ENCODE data around the gene STAC2.

The STAC2 gene

GRCh38 chr17:39212195-39212810 is 13.4 kb downstream of the STAC2 start:
- peaks cover 89% of the 10 kb centered on the region for H3K27me3 ChIP-seq
- H3K4me3 ChIP-seq (ENCODE audit: low read depth in 1 of 2, low read length in 1 of 2) = no peak overlapping the region
- H3K9me3 ChIP-seq = no peaks in the 10 kb centered on the region
- H3K36me3 ChIP-seq = no peaks in the 10 kb centered on the region
- TF ChIP-seq CTCF (IDR thresholded peaks at IDR 0.05) = no peak
- H3K4me1 ChIP-seq (ENCODE audit: control insufficient read depth in 1 of 2, insufficient read depth in 1 of 2, low read depth in 1 of 2, low read length in 1 of 2) = peaks cover 4 to 9% of the 10 kb centered on the region in 2 experiments
- H3K27ac ChIP-seq = no peak overlapping the region

GRCh38 chr17:39210093-39210434 is 15.7 kb downstream of the STAC2 start:
- no peak overlapping the region for H3K4me3 ChIP-seq (ENCODE audit: low read depth in 1 of 2, low read length in 1 of 2)
- H3K4me1 ChIP-seq (ENCODE audit: control insufficient read depth in 1 of 2, insufficient read depth in 1 of 2, low read depth in 1 of 2, low read length in 1 of 2) = peaks cover 4 to 9% of the 10 kb centered on the region in 2 experiments
- no peak overlapping the region for H3K27ac ChIP-seq
- TF ChIP-seq CTCF (IDR thresholded peaks at IDR 0.05) = no peak
- no peaks in the 10 kb centered on the region for H3K9me3 ChIP-seq
- peaks cover 2% of the 10 kb centered on the region for H3K36me3 ChIP-seq
- H3K27me3 ChIP-seq = peaks cover 67% of the 10 kb centered on the region

GRCh38 chr17:39209317-39210092 is 16.2 kb downstream of the STAC2 start:
- peaks cover 4 to 9% of the 10 kb centered on the region in 2 experiments for H3K4me1 ChIP-seq (ENCODE audit: control insufficient read depth in 1 of 2, insufficient read depth in 1 of 2, low read depth in 1 of 2, low read length in 1 of 2)
- H3K9me3 ChIP-seq = no peaks in the 10 kb centered on the region
- no peak overlapping the region for H3K27ac ChIP-seq
- no peak for TF ChIP-seq CTCF (IDR thresholded peaks at IDR 0.05)
- H3K36me3 ChIP-seq = peaks cover 8% of the 10 kb centered on the region
- H3K4me3 ChIP-seq (ENCODE audit: low read depth in 1 of 2, low read length in 1 of 2) = no peak overlapping the region
- peaks cover 62% of the 10 kb centered on the region for H3K27me3 ChIP-seq

GRCh38 chr17:39208893-39209292 is 16.9 kb downstream of the STAC2 start:
- TF ChIP-seq CTCF (IDR thresholded peaks at IDR 0.05) = no peak

GRCh38 chr17:39208136-39208535 is 17.6 kb downstream of the STAC2 start:
- Histone ChIP-seq H3K9me3 (no peaks in the 10 kb centered on the region), H3K27me3 (peaks cover 52% of the 10 kb centered on the region), H3K27ac (no peak overlapping the region), H3K4me1 (ENCODE audit: control insufficient read depth in 1 of 2, insufficient read depth in 1 of 2, low read depth in 1 of 2, low read length in 1 of 2) (peaks cover 4 to 9% of the 10 kb centered on the region in 2 experiments), H3K4me3 (ENCODE audit: low read depth in 1 of 2, low read length in 1 of 2) (no peak overlapping the region), H3K36me3 (peaks cover 22% of the 10 kb centered on the region)
- no peak for TF ChIP-seq CTCF (IDR thresholded peaks at IDR 0.05)

More at GRCh38 chr17:39208893-39209292, 16.9 kb downstream of the STAC2 start:
- peaks cover 56% of the 10 kb centered on the region for H3K27me3 ChIP-seq
- peaks cover 14% of the 10 kb centered on the region for H3K36me3 ChIP-seq
- no peak overlapping the region for H3K4me3 ChIP-seq (ENCODE audit: low read depth in 1 of 2, low read length in 1 of 2)
- H3K9me3 ChIP-seq = no peaks in the 10 kb centered on the region
- peaks cover 4 to 9% of the 10 kb centered on the region in 2 experiments for H3K4me1 ChIP-seq (ENCODE audit: control insufficient read depth in 1 of 2, insufficient read depth in 1 of 2, low read depth in 1 of 2, low read length in 1 of 2)
- H3K27ac ChIP-seq = no peak overlapping the region
